ENCODE measurements around the gene GPR141. TPM values are rescaled to one million over a fixed set of nuclear protein-coding genes. Genes with fewer than 3 reads are reported as not detected.

Gene GPR141
- total RNA-seq, 2 experiments from 2014 or later = not detected

GRCh38 chr7:37686556-37687345, 3.2 kb downstream of the GPR141 start:
- no peak for DNase-seq (ENCODE audit: low spot score)
- Histone ChIP-seq H3K4me2 (ENCODE audit: low read length) (no peak overlapping the region), H3K4me3 (ENCODE audit: low read depth, low read length, poor library complexity, severe bottlenecking) (no peak overlapping the region), H4K20me1 (ENCODE audit: insufficient read depth, low read length) (no peaks in the 10 kb centered on the region), H3K27ac (ENCODE audit: low read depth, low read length, poor library complexity, severe bottlenecking) (no peak overlapping the region), H2AFZ (ENCODE audit: low read length) (no peak overlapping the region), H3K36me3 (ENCODE audit: insufficient read depth, low read length) (no peaks in the 10 kb centered on the region), H3K9me2 (ENCODE audit: insufficient read depth, low read length) (no peaks in the 10 kb centered on the region), H3K4me1 (ENCODE audit: insufficient read depth, low read length, poor library complexity, severe bottlenecking) (peaks cover 7% of the 10 kb centered on the region), H3K9me3 (ENCODE audit: low read length) (no peaks in the 10 kb centered on the region), H3K79me2 (ENCODE audit: insufficient read depth, low read depth, low read length) (no peaks in the 10 kb centered on the region)
- ChIA-PET CTCF (ENCODE audit: unreplicated experiment) (no interaction called here), POLR2A (interaction anchor here (0.9 kb wide), 1 partner anchor 75 kb away, joined by 3 read pairs; no protein-coding TSS in a partner anchor)
- no peak for TF ChIP-seq EZH2phosphoT487 (IDR thresholded peaks at IDR 0.05; ENCODE audit: borderline replicate concordance, low read depth, low read length)
- no peak for TF ChIP-seq CTCF (conservative IDR thresholded peaks at IDR 0.05; ENCODE audit: low read length)
- intact Hi-C loops (cut with micrococcal nuclease; ENCODE audit: unreplicated experiment) = no loop called here
- BruUV-seq (replicated peaks) = no TSS peak

GRCh38 chr7:37690206-37690605, 6.6 kb downstream of the GPR141 start:
- H3K4me3 ChIP-seq (ENCODE audit: low read depth, low read length, poor library complexity, severe bottlenecking) = no peak overlapping the region
- POLR2A ChIA-PET = no interaction called here

More at GRCh38 chr7:37690206-37690605, 6.6 kb downstream of the GPR141 start:
- Histone ChIP-seq H3K4me2 (ENCODE audit: low read length) (no peak overlapping the region), H3K79me2 (ENCODE audit: insufficient read depth, low read depth, low read length) (no peaks in the 10 kb centered on the region), H4K20me1 (ENCODE audit: insufficient read depth, low read length) (no peaks in the 10 kb centered on the region), H2AFZ (ENCODE audit: low read length) (no peak overlapping the region), H3K27ac (ENCODE audit: low read depth, low read length, poor library complexity, severe bottlenecking) (no peak overlapping the region), H3K9me3 (ENCODE audit: low read length) (no peaks in the 10 kb centered on the region), H3K9me2 (ENCODE audit: insufficient read depth, low read length) (no peaks in the 10 kb centered on the region), H3K36me3 (ENCODE audit: insufficient read depth, low read length) (no peaks in the 10 kb centered on the region), H3K4me1 (ENCODE audit: insufficient read depth, low read length, poor library complexity, severe bottlenecking) (no peaks in the 10 kb centered on the region)
- no peak for DNase-seq (ENCODE audit: low spot score)
- intact Hi-C loops (cut with micrococcal nuclease; ENCODE audit: unreplicated experiment) = no loop called here
- no TSS peak for BruUV-seq (replicated peaks)
- TF ChIP-seq EZH2phosphoT487 (IDR thresholded peaks at IDR 0.05; ENCODE audit: borderline replicate concordance, low read depth, low read length) (no peak), CTCF (conservative IDR thresholded peaks at IDR 0.05; ENCODE audit: low read length) (no peak)
- CTCF ChIA-PET (ENCODE audit: unreplicated experiment) = no interaction called here
